Panc1 (cell line): Measurements from ENCODE around the gene KIAA1217. TPM values are rescaled to one million over a fixed set of nuclear protein-coding genes. Genes with fewer than 3 reads are reported as not detected.

Experiments
- ATAC-seq: fragments of 200-7000 bp; cut with Tn5 transposase; 2 replicates; pipeline ENCODE4 v1.9.1; 2020; ENCODE audit warnings: mild to moderate bottlenecking, moderate library complexity
- BruUV-seq: library from RNA; stranded (reverse); fragments of 400-500 nt; replicated peaks from 2 replicates; lab custom pipeline; 2021; lab: Mats Ljungman, UMichigan
- CTCF ChIA-PET: fragments of 300-600 bp; sonication (Branson Sonifier 250); formaldehyde crosslinking; loops from one replicate; lab custom pipeline; 2022; ENCODE audit warnings: antibody characterized with exemption; lab: Charles Lee
- POLR2A ChIA-PET: fragments of 300-600 bp; sonication (Branson Sonifier 250); formaldehyde crosslinking; loops from one replicate; lab custom pipeline; 2022; ENCODE audit warnings: antibody characterized with exemption; lab: Charles Lee
- DNase-seq: peaks from one replicate; pipeline ENCODE4 v3.0.0-alpha.2; 2010; ENCODE audit warnings: low read depth, low spot score
- H3K27ac ChIP-seq: 2 replicates; pipeline ENCODE4 v1.5.1; 2011; ENCODE audit warnings: mild to moderate bottlenecking, low read length, inconsistent platforms
- H3K27me3 ChIP-seq: fragments of 200-500 bp; sonication (Bioruptor generic); 2 replicates; pipeline ENCODE4 v1.6.0; 2014; ENCODE audit warnings: low read length, inconsistent platforms; ENCODE audit not compliant: control insufficient read depth, insufficient read depth
- H3K36me3 ChIP-seq: fragments of 200-500 bp; sonication (Bioruptor generic); 2 replicates; pipeline ENCODE4 v1.5.1; 2014; ENCODE audit warnings: inconsistent platforms, mild to moderate bottlenecking, low read length, moderate library complexity; ENCODE audit not compliant: control insufficient read depth, insufficient read depth
- H3K4me1 ChIP-seq: 2 replicates; pipeline ENCODE4 v1.5.1; 2011; ENCODE audit warnings: inconsistent platforms, mild to moderate bottlenecking, low read length, moderate library complexity; ENCODE audit not compliant: control insufficient read depth, insufficient read depth
- H3K4me3 ChIP-seq, 2 experiments: 2 replicates each; pipeline ENCODE4 v1.5.1; 2011 to 2012; ENCODE audit warnings: low read depth in 2 of 2, low read length in 2 of 2, mild to moderate bottlenecking in 2 of 2, inconsistent platforms in 1 of 2, moderate library complexity in 1 of 2
- H3K9me3 ChIP-seq: fragments of 200-500 bp; sonication (Bioruptor generic); 2 replicates; pipeline ENCODE4 v1.5.1; 2014; ENCODE audit warnings: low read depth, mild to moderate bottlenecking, inconsistent platforms, low read length, moderate library complexity; ENCODE audit not compliant: control insufficient read depth, insufficient read depth
- CTCF ChIP-seq: fragments of 450-650 bp; IDR thresholded peaks from 2 replicates; pipeline ENCODE4 v1.5.1; 2017; ENCODE audit warnings: mild to moderate bottlenecking
- POLR2AphosphoS5 ChIP-seq: IDR thresholded peaks from 2 replicates; pipeline ENCODE4 v1.6.1; 2012; ENCODE audit warnings: mild to moderate bottlenecking, low read depth, low read length, moderate library complexity
- SIN3A ChIP-seq: IDR thresholded peaks from 2 replicates; pipeline ENCODE4 v1.6.1; 2012; ENCODE audit warnings: low read depth, mild to moderate bottlenecking, low read length, moderate library complexity, borderline replicate concordance; ENCODE audit not compliant: insufficient read depth
- TCF7L2 ChIP-seq: IDR thresholded peaks from 2 replicates; pipeline ENCODE4 v1.6.1; 2011; ENCODE audit warnings: mild to moderate bottlenecking, low read depth, low read length, inconsistent platforms
- in situ Hi-C: cut with HindIII; loops from 2 replicates; pipeline ENCODE4 v1.10.0; 2016; ENCODE audit warnings: low sequenced_read_pairs, low pct_unique_long_range_greater_than_20kb
- intact Hi-C: fragments of 100-400 bp; cut with micrococcal nuclease; formaldehyde crosslinking; loops from one replicate; pipeline ENCODE4 v1.10.0; 2022; ENCODE audit not compliant: unreplicated experiment
- total RNA-seq: library from RNA; stranded (reverse); gene quantifications from one replicate; pipeline ENCODE4 v1.2.1, GENCODE V29; 2021; ENCODE audit not compliant: unreplicated experiment
- TF ChIP-seq, protein P1 (sequence below), 2 experiments: IDR thresholded peaks; 2 replicates each; pipeline ENCODE4 v1.6.1; 2011 to 2012; ENCODE audit warnings: low read depth in 2 of 2, control low read depth in 1 of 2, low read length in 1 of 2, mild to moderate bottlenecking in 1 of 2, moderate library complexity in 1 of 2; ENCODE audit not compliant: insufficient read depth in 1 of 2

Gene KIAA1217
- total RNA-seq, 1 experiment from 2014 or later: 11.6 TPM

GRCh38 chr10:24448351-24448999, 239.5 kb downstream of the KIAA1217 start:
- POLR2A ChIA-PET: no interaction called here
- TF ChIP-seq POLR2AphosphoS5 (no peak), TCF7L2 (no peak), CTCF (no peak), SIN3A (no peak)
- TF ChIP-seq, protein P1, sequence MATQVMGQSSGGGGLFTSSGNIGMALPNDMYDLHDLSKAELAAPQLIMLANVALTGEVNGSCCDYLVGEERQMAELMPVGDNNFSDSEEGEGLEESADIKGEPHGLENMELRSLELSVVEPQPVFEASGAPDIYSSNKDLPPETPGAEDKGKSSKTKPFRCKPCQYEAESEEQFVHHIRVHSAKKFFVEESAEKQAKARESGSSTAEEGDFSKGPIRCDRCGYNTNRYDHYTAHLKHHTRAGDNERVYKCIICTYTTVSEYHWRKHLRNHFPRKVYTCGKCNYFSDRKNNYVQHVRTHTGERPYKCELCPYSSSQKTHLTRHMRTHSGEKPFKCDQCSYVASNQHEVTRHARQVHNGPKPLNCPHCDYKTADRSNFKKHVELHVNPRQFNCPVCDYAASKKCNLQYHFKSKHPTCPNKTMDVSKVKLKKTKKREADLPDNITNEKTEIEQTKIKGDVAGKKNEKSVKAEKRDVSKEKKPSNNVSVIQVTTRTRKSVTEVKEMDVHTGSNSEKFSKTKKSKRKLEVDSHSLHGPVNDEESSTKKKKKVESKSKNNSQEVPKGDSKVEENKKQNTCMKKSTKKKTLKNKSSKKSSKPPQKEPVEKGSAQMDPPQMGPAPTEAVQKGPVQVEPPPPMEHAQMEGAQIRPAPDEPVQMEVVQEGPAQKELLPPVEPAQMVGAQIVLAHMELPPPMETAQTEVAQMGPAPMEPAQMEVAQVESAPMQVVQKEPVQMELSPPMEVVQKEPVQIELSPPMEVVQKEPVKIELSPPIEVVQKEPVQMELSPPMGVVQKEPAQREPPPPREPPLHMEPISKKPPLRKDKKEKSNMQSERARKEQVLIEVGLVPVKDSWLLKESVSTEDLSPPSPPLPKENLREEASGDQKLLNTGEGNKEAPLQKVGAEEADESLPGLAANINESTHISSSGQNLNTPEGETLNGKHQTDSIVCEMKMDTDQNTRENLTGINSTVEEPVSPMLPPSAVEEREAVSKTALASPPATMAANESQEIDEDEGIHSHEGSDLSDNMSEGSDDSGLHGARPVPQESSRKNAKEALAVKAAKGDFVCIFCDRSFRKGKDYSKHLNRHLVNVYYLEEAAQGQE (IDR thresholded peaks at IDR 0.05; ENCODE audit: insufficient read depth in 1 of 2, low read depth in 2 of 2, low read length in 1 of 2): no peak
- intact Hi-C loops: no loop called here
- CTCF ChIA-PET: no interaction called here
- Histone ChIP-seq H3K4me3 (no peak overlapping the region), H3K27me3 (no peaks in the 10 kb centered on the region), H3K36me3 (no peaks in the 10 kb centered on the region), H3K9me3 (no peaks in the 10 kb centered on the region), H3K27ac (no peak overlapping the region), H3K4me1 (no peaks in the 10 kb centered on the region)
- BruUV-seq: no TSS peak
- in situ Hi-C loops: no loop called here
- no peak for DNase-seq
- no peak for ATAC-seq

- Histone ChIP-seq H3K9me3 (no peaks in the 10 kb centered on the region), H3K36me3 (no peaks in the 10 kb centered on the region), H3K4me1 (no peaks in the 10 kb centered on the region), H3K27ac (no peak overlapping the region), H3K4me3 (no peak overlapping the region), H3K27me3 (no peaks in the 10 kb centered on the region)
- in situ Hi-C loops (no loop called here), intact Hi-C loops (no loop called here)
- BruUV-seq: no TSS peak
- POLR2A ChIA-PET: no interaction called here
- ATAC-seq (no peak), DNase-seq (no peak)
- TF ChIP-seq TCF7L2 (no peak), SIN3A (no peak), CTCF (no peak), POLR2AphosphoS5 (no peak)
- TF ChIP-seq, protein P1 (IDR thresholded peaks at IDR 0.05; ENCODE audit: insufficient read depth in 1 of 2, low read depth in 2 of 2, low read length in 1 of 2): no peak
- CTCF ChIA-PET: no interaction called here
Measured at GRCh38 chr10:24449321-24449740, 240.4 kb downstream of the KIAA1217 start.
